Panc1 (cell line): ENCODE results near the gene DIP2C.

Source experiments
- CTCF ChIP-seq: fragments of 450-650 bp; IDR thresholded peaks from 2 replicates; pipeline ENCODE4 v1.5.1; 2017; ENCODE audit warnings: mild to moderate bottlenecking
- POLR2AphosphoS5 ChIP-seq: IDR thresholded peaks from 2 replicates; pipeline ENCODE4 v1.6.1; 2012; ENCODE audit warnings: mild to moderate bottlenecking, low read depth, low read length, moderate library complexity
- REST ChIP-seq, 2 experiments: IDR thresholded peaks; 2 replicates each; pipeline ENCODE4 v1.6.1; 2011 to 2012; ENCODE audit warnings: low read depth in 2 of 2, control low read depth in 1 of 2, low read length in 1 of 2, mild to moderate bottlenecking in 1 of 2, moderate library complexity in 1 of 2; ENCODE audit not compliant: insufficient read depth in 1 of 2
- TCF7L2 ChIP-seq: IDR thresholded peaks from 2 replicates; pipeline ENCODE4 v1.6.1; 2011; ENCODE audit warnings: mild to moderate bottlenecking, low read depth, low read length, inconsistent platforms

- TF ChIP-seq CTCF (no peak), TCF7L2 (no peak), REST (IDR thresholded peaks at IDR 0.05; ENCODE audit: insufficient read depth in 1 of 2, low read depth in 2 of 2, low read length in 1 of 2) (no peak), POLR2AphosphoS5 (no peak)
Observed at GRCh38 chr10:476455-476780, 213.1 kb downstream of the DIP2C start.
